ENCODE data around the gene CHD9NB.
A peak's percentile ranks its signal among the peaks of the same experiment; 100 is the strongest.

CHD9NB gene

GRCh38 chr16:53052519-53053501, at the start of gene CHD9NB:
TSS of gene CHD9NB (minus strand) at chr16:53052897. CDS start at chr16:53044158, 8,739 bp downstream.
- peak; percentile 8 for DNase-seq

- no peak for DNase-seq
Measured at GRCh38 chr16:53100889-53101288, 48.2 kb upstream of the CHD9NB start.

GRCh38 chr16:53100131-53100748, 47.5 kb upstream of the CHD9NB start:
- no peak for DNase-seq

- no peak for DNase-seq
Measured at GRCh38 chr16:53099318-53100130, 46.8 kb upstream of the CHD9NB start.

GRCh38 chr16:53098526-53099317, 46.0 kb upstream of the CHD9NB start:
- no peak for DNase-seq

GRCh38 chr16:53097190-53097589, 44.5 kb upstream of the CHD9NB start:
- DNase-seq, result no peak

GRCh38 chr16:53094013-53094630, 41.4 kb upstream of the CHD9NB start:
- no peak for DNase-seq

- DNase-seq, result no peak
Measured at GRCh38 chr16:53093162-53093744, 40.6 kb upstream of the CHD9NB start.

- DNase-seq, result no peak
Measured at GRCh38 chr16:53092284-53092683, 39.6 kb upstream of the CHD9NB start.

- DNase-seq, result no peak
Measured at GRCh38 chr16:53091466-53092211, 38.9 kb upstream of the CHD9NB start.

- peak; percentile 1 for DNase-seq
Measured at GRCh38 chr16:53090591-53091411, 38.1 kb upstream of the CHD9NB start.

- DNase-seq, result no peak
Measured at GRCh38 chr16:53090286-53090590, 37.5 kb upstream of the CHD9NB start.

GRCh38 chr16:53089434-53090285, 37.0 kb upstream of the CHD9NB start:
- no peak for DNase-seq

- no peak for DNase-seq
Measured at GRCh38 chr16:53087101-53087500, 34.4 kb upstream of the CHD9NB start.

- DNase-seq, result no peak
Measured at GRCh38 chr16:53085931-53086421, 33.3 kb upstream of the CHD9NB start.

- DNase-seq, result no peak
Measured at GRCh38 chr16:53085369-53085843, 32.7 kb upstream of the CHD9NB start.

GRCh38 chr16:53084746-53085334, 32.1 kb upstream of the CHD9NB start:
- DNase-seq, result no peak

- DNase-seq, result no peak
Measured at GRCh38 chr16:53084141-53084541, 31.4 kb upstream of the CHD9NB start.

Data from NK-92 treated with Interleukin-12 subunit alpha and Interleukin-12 subunit beta, amount 100 ng/mL, for 24 hours (cell line).